A673 (cell line): Measurements from ENCODE around the gene BOLA2. TPM values are rescaled to one million over a fixed set of nuclear protein-coding genes. Genes with fewer than 3 reads are reported as not detected.
"Not testable (repeated sequence)": the region's sequence is repeated elsewhere in the genome, so short reads cannot be mapped to it uniquely, and the experiment has no call there.

Source experiments
- Bru-seq: library from RNA; stranded (reverse); fragments of 400-500 nt; gene quantifications from one replicate; lab custom pipeline; 2021; lab: Mats Ljungman, UMichigan
- BruChase-seq, 2 experiments: library from RNA; stranded (reverse); fragments of 400-500 nt; gene quantifications; one replicate each; lab custom pipeline; 2021; lab: Mats Ljungman, UMichigan
- BruUV-seq: library from RNA; stranded (reverse); fragments of 400-500 nt; replicated peaks from 2 replicates; lab custom pipeline; 2021; lab: Mats Ljungman, UMichigan
- CTCF ChIA-PET: fragments of 300-600 bp; sonication (Branson Sonifier 250); formaldehyde crosslinking; loops from one replicate; lab custom pipeline; 2022; ENCODE audit warnings: antibody characterized with exemption; lab: Charles Lee
- POLR2A ChIA-PET: fragments of 300-600 bp; sonication (Branson Sonifier 250); formaldehyde crosslinking; loops from one replicate; lab custom pipeline; 2022; ENCODE audit warnings: antibody characterized with exemption; ENCODE audit not compliant: low non-redundant PET; lab: Charles Lee
- DNase-seq: peaks from one replicate; pipeline ENCODE4 v3.0.0-alpha.2; 2015; ENCODE audit warnings: low spot score
- H3K27ac ChIP-seq: fragments of 200-600 bp; sonication (generic); 2 replicates; pipeline ENCODE4 v1.5.1; 2016; ENCODE audit warnings: mixed run types, low read depth, mild to moderate bottlenecking, mixed read lengths, antibody characterized with exemption, low read length; ENCODE audit not compliant: poor library complexity, severe bottlenecking
- H3K27me3 ChIP-seq: fragments of 200-600 bp; sonication (generic); replicated peaks from 2 replicates; pipeline ENCODE4 v1.6.1; 2017; ENCODE audit warnings: mixed run types, low read depth, mild to moderate bottlenecking, mixed read lengths, antibody characterized with exemption, low read length; ENCODE audit not compliant: insufficient read depth, poor library complexity
- H3K36me3 ChIP-seq: fragments of 200-600 bp; sonication (generic); 2 replicates; pipeline ENCODE4 v1.6.1; 2016; ENCODE audit warnings: mixed run types, mild to moderate bottlenecking, mixed read lengths, antibody characterized with exemption, low read length; ENCODE audit not compliant: insufficient read depth, poor library complexity, severe bottlenecking
- H3K4me1 ChIP-seq: fragments of 200-600 bp; sonication (generic); 2 replicates; pipeline ENCODE4 v1.6.1; 2017; ENCODE audit warnings: mixed run types, mild to moderate bottlenecking, mixed read lengths, antibody characterized with exemption, low read length; ENCODE audit not compliant: insufficient read depth, poor library complexity, severe bottlenecking
- H3K4me3 ChIP-seq: fragments of 200-600 bp; sonication (generic); 2 replicates; pipeline ENCODE4 v1.5.1; 2016; ENCODE audit warnings: low read depth, mixed run types, mild to moderate bottlenecking, mixed read lengths, low read length; ENCODE audit not compliant: poor library complexity, severe bottlenecking
- H3K9me3 ChIP-seq: fragments of 200-600 bp; sonication (generic); 2 replicates; pipeline ENCODE4 v1.6.1; 2016; ENCODE audit warnings: mixed run types, low read depth, mild to moderate bottlenecking, mixed read lengths, antibody characterized with exemption, low read length; ENCODE audit not compliant: poor library complexity, severe bottlenecking
- intact Hi-C: fragments of 100-400 bp; cut with micrococcal nuclease; formaldehyde crosslinking; loops from one replicate; pipeline ENCODE4 v1.10.0; 2022; ENCODE audit not compliant: unreplicated experiment
- long read RNA-seq: library from polyadenylated mRNA; stranded (forward); transcript quantifications from one replicate; pipeline ENCODE4 v2.0.0, GENCODE V29; 2022
- total RNA-seq: library from RNA; stranded (reverse); gene quantifications from 2 replicates; pipeline ENCODE4 v1.2.3, GENCODE V29; 2021

The BOLA2 gene
- total RNA-seq: 7.0 and 8.0 TPM in 2 replicates
- not detected for Bru-seq, nascent RNA
- BruChase-seq, experiment 1, labeled RNA remaining after a 2-hour chase: percentile 4 among the genes with signal in this experiment
- not detected for BruChase-seq, experiment 2, labeled RNA remaining after a 6-hour chase
- long read RNA-seq, transcript BOLA2-201 (3 exons, 1,012 nt): major isoform, 59 of 60 reads
- long read RNA-seq, partial matches to known transcripts: 0 of 60 reads
- long read RNA-seq, other reads (novel, unspliced or antisense): 1 of 60 reads

GRCh38 chr16:29454269-29454668 is at the start of gene BOLA2, which contains the start of gene SLX1B:
Gene BOLA2 (minus strand): TSS chr16:29454351. CDS start chr16:29454253, 98 bp downstream.
Gene SLX1B (plus strand): TSS chr16:29454533.
- CTCF ChIA-PET, H3K9me3 ChIP-seq, H3K27ac ChIP-seq, intact Hi-C loops, H3K4me1 ChIP-seq, BruUV-seq, DNase-seq, POLR2A ChIA-PET, H3K27me3 ChIP-seq, H3K36me3 ChIP-seq, H3K4me3 ChIP-seq: not testable (repeated sequence)

GRCh38 chr16:29482276-29482675 is 28.1 kb upstream of the BOLA2 start:
- DNase-seq, BruUV-seq, intact Hi-C loops, H3K4me1 ChIP-seq, POLR2A ChIA-PET, H3K4me3 ChIP-seq, H3K36me3 ChIP-seq, H3K27ac ChIP-seq, H3K27me3 ChIP-seq, CTCF ChIA-PET, H3K9me3 ChIP-seq: not testable (repeated sequence)

- CTCF ChIA-PET, H3K27ac ChIP-seq, H3K9me3 ChIP-seq, H3K4me1 ChIP-seq, intact Hi-C loops, BruUV-seq, POLR2A ChIA-PET, H3K4me3 ChIP-seq, H3K27me3 ChIP-seq, DNase-seq, H3K36me3 ChIP-seq: not testable (repeated sequence)
Measured at GRCh38 chr16:29472065-29472464, 17.9 kb upstream of the BOLA2 start.

GRCh38 chr16:29469660-29470059 is 15.5 kb upstream of the BOLA2 start:
- H3K36me3 ChIP-seq, POLR2A ChIA-PET, intact Hi-C loops, H3K27ac ChIP-seq, H3K4me1 ChIP-seq, DNase-seq, BruUV-seq, H3K9me3 ChIP-seq, H3K4me3 ChIP-seq, CTCF ChIA-PET, H3K27me3 ChIP-seq: not testable (repeated sequence)

- POLR2A ChIA-PET, H3K4me3 ChIP-seq, BruUV-seq, H3K27me3 ChIP-seq, DNase-seq, H3K36me3 ChIP-seq, H3K27ac ChIP-seq, intact Hi-C loops, CTCF ChIA-PET, H3K9me3 ChIP-seq, H3K4me1 ChIP-seq: not testable (repeated sequence)
Measured at GRCh38 chr16:29467654-29468366, 13.7 kb upstream of the BOLA2 start.

DNA sequence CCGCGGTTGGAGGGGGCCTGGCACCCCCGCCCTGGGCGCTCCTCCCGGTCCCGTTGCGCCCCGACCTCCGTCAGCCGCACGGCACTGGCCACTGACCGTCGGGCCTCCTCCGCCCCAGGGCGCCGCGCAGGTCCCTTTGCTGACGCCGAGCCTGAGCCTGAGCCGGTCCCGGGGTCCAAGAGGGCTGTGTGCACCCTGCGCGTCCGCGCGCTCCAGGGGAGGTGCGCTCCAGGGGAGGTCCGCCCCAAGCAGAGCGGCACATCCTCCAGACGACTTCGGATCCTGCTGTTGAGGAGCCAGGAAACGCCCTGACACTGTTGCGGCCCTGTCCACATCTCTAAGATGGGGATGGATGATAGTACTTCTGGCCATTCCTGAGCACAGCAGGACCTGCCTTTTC is 12.8 kb upstream of the BOLA2 start:
- H3K36me3 ChIP-seq, H3K27me3 ChIP-seq, POLR2A ChIA-PET, H3K4me3 ChIP-seq, intact Hi-C loops, CTCF ChIA-PET, DNase-seq, H3K4me1 ChIP-seq, BruUV-seq, H3K27ac ChIP-seq, H3K9me3 ChIP-seq: not testable (repeated sequence)

- CTCF ChIA-PET, BruUV-seq, H3K4me3 ChIP-seq, intact Hi-C loops, H3K4me1 ChIP-seq, H3K9me3 ChIP-seq, H3K27ac ChIP-seq, H3K36me3 ChIP-seq, POLR2A ChIA-PET, DNase-seq, H3K27me3 ChIP-seq: not testable (repeated sequence)
Measured at GRCh38 chr16:29465985-29466824, 12.1 kb upstream of the BOLA2 start.
